ENCODE results near the gene ZBTB40.

The ZBTB40 gene

DNA sequence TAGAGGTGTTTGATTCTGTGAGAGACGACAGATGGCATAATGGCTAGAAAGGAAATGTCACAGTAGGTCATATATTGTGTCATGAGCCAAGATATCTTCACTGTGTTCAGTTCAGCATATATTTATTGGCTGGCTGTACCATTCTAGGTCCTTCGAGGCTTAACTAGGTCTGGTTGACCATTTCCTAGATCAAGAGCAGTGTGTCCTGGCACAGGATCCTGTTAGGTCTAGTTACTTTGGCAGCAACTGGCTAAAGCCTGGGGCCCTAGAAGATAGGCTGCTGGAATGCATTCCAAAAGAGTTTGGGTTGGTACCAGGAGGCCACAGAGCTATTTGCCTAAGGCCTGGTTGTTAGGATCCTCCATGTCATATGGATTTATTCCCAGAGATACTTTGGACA lies 20.9 kb downstream of the ZBTB40 start:
- H3K27ac ChIP-seq (ENCODE audit: low read length): no peak overlapping the region
- no peaks in the 10 kb centered on the region for H3K9me3 ChIP-seq (ENCODE audit: control insufficient read depth in 1 of 2, low read length in 2 of 2)
- peaks cover 0 to 17% of the 10 kb centered on the region in 2 donors for H3K4me1 ChIP-seq (ENCODE audit: control insufficient read depth in 1 of 2, insufficient read depth in 2 of 2, low read length in 2 of 2)
- H3K4me3 ChIP-seq (ENCODE audit: low read depth in 1 of 2, low read length in 2 of 2): no peak overlapping the region
- no peaks in the 10 kb centered on the region for H3K36me3 ChIP-seq (ENCODE audit: control insufficient read depth in 1 of 2, insufficient read depth in 2 of 2, low read length in 2 of 2)
- H3K27me3 ChIP-seq (ENCODE audit: low read depth, low read length): no peaks in the 10 kb centered on the region

DNA sequence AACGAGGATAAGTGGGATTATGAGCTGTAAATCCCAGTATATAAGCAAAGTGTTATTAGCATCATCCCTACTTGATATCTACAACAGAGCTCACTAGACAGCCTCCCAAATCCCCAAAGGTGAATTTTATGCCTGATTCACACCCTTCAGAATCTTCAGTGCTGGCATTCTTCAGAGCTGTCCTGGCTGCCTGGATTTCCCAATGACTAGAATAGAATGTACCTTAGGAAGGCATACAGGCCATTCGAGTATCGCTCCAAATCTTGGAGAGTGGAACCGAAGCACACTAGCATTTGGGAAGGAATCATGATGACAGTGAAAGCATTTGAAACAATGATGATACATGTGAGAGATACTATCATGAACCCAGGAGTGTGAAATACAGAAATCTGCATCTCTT lies 22.3 kb downstream of the ZBTB40 start:
- Histone ChIP-seq H3K4me3 (ENCODE audit: low read depth in 1 of 2, low read length in 2 of 2) (no peak overlapping the region), H3K27ac (ENCODE audit: low read length) (no peak overlapping the region), H3K4me1 (ENCODE audit: control insufficient read depth in 1 of 2, insufficient read depth in 2 of 2, low read length in 2 of 2) (peaks cover 0 to 17% of the 10 kb centered on the region in 2 donors), H3K27me3 (ENCODE audit: low read depth, low read length) (no peaks in the 10 kb centered on the region), H3K36me3 (ENCODE audit: control insufficient read depth in 1 of 2, insufficient read depth in 2 of 2, low read length in 2 of 2) (no peaks in the 10 kb centered on the region), H3K9me3 (ENCODE audit: control insufficient read depth in 1 of 2, low read length in 2 of 2) (no peaks in the 10 kb centered on the region)

DNA sequence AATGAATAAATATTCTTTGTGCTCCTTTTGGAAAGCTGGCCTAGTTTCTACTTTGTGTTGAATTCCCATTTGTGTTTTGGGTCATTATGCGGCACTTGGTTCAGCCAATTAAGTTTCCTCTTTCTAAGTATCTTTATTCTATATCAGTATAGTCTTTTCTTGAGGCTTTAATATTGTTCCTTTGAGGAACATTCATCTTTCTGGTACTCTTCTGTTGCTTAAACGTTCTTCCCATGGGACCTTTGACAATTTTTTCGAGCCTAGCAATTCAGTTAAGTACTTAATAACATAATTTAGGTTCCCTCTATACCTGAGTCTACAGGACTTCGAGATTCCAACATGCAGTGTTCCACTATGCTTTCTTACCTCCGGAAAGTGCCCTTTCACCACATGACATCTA lies 24.9 kb downstream of the ZBTB40 start:
- Histone ChIP-seq H3K4me3 (ENCODE audit: low read depth in 1 of 2, low read length in 2 of 2) (no peak overlapping the region), H3K36me3 (ENCODE audit: control insufficient read depth in 1 of 2, insufficient read depth in 2 of 2, low read length in 2 of 2) (no peaks in the 10 kb centered on the region), H3K4me1 (ENCODE audit: control insufficient read depth in 1 of 2, insufficient read depth in 2 of 2, low read length in 2 of 2) (peaks cover 0 to 3% of the 10 kb centered on the region in 2 donors), H3K27me3 (ENCODE audit: low read depth, low read length) (no peaks in the 10 kb centered on the region), H3K9me3 (ENCODE audit: control insufficient read depth in 1 of 2, low read length in 2 of 2) (no peaks in the 10 kb centered on the region), H3K27ac (ENCODE audit: low read length) (no peak overlapping the region)

DNA sequence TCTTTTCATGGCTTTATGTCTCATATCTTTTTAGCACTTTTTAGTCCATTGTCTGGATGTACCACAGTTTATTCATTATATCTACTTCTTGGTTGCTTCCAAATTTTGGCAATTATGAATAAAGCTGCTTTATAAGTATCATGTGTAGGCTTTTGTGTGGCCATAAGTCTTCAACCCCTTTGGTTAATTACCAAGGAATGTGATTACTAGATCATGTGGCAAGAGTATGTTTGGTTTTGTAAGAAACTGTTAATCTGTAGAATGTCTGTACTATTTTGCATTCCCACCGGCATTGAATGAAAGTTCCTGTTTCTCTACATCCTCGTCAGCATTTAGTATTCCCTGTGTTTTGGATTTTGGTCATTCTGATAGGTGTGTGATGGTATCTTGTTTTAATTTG lies 31.5 kb downstream of the ZBTB40 start:
- peaks cover 0 to 4% of the 10 kb centered on the region in 2 donors for H3K9me3 ChIP-seq (ENCODE audit: control insufficient read depth in 1 of 2, low read length in 2 of 2)
- no peaks in the 10 kb centered on the region for H3K36me3 ChIP-seq (ENCODE audit: control insufficient read depth in 1 of 2, insufficient read depth in 2 of 2, low read length in 2 of 2)
- H3K4me1 ChIP-seq (ENCODE audit: control insufficient read depth in 1 of 2, insufficient read depth in 2 of 2, low read length in 2 of 2): no peaks in the 10 kb centered on the region
- no peaks in the 10 kb centered on the region for H3K27me3 ChIP-seq (ENCODE audit: low read depth, low read length)
- H3K27ac ChIP-seq (ENCODE audit: low read length): no peak overlapping the region
- no peak overlapping the region for H3K4me3 ChIP-seq (ENCODE audit: low read depth in 1 of 2, low read length in 2 of 2)

- H3K36me3 ChIP-seq (ENCODE audit: control insufficient read depth in 1 of 2, insufficient read depth in 2 of 2, low read length in 2 of 2): no peaks in the 10 kb centered on the region
- no peaks in the 10 kb centered on the region for H3K4me1 ChIP-seq (ENCODE audit: control insufficient read depth in 1 of 2, insufficient read depth in 2 of 2, low read length in 2 of 2)
- no peak overlapping the region for H3K4me3 ChIP-seq (ENCODE audit: low read depth in 1 of 2, low read length in 2 of 2)
- no peaks in the 10 kb centered on the region for H3K27me3 ChIP-seq (ENCODE audit: low read depth, low read length)
- peaks cover 0 to 4% of the 10 kb centered on the region in 2 donors for H3K9me3 ChIP-seq (ENCODE audit: control insufficient read depth in 1 of 2, low read length in 2 of 2)
- H3K27ac ChIP-seq (ENCODE audit: low read length): no peak overlapping the region
These were observed 33.2 kb downstream of the ZBTB40 start for GRCh38 chr1:22484706-22485345.

DNA sequence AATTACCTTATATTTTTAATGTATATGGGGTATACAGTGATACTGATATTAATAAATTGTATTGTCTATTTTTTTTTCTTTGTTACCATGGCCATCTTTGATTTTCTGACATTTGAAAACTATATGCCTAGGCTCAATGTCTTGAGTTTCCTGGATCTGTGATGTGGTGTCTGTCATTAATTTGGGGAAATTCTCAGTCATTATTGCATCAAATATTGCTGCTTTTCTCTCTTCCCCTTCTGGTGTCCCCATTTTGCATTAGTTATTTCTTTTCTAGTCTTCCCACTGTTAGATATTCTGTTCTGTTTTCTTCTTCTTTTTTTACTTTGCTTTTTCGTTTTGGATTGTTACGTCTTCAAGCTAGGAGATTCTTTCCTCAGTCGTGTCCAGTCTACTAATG lies 33.8 kb downstream of the ZBTB40 start:
- H3K9me3 ChIP-seq (ENCODE audit: control insufficient read depth in 1 of 2, low read length in 2 of 2): peaks cover 0 to 4% of the 10 kb centered on the region in 2 donors
- no peak overlapping the region for H3K4me3 ChIP-seq (ENCODE audit: low read depth in 1 of 2, low read length in 2 of 2)
- no peaks in the 10 kb centered on the region for H3K4me1 ChIP-seq (ENCODE audit: control insufficient read depth in 1 of 2, insufficient read depth in 2 of 2, low read length in 2 of 2)
- peaks cover 0 to 6% of the 10 kb centered on the region in 2 donors for H3K36me3 ChIP-seq (ENCODE audit: control insufficient read depth in 1 of 2, insufficient read depth in 2 of 2, low read length in 2 of 2)
- H3K27ac ChIP-seq (ENCODE audit: low read length): no peak overlapping the region
- no peaks in the 10 kb centered on the region for H3K27me3 ChIP-seq (ENCODE audit: low read depth, low read length)

GRCh38 chr1:22487781-22488180 lies 36.1 kb downstream of the ZBTB40 start:
- no peaks in the 10 kb centered on the region for H3K27me3 ChIP-seq (ENCODE audit: low read depth, low read length)
- no peak overlapping the region for H3K27ac ChIP-seq (ENCODE audit: low read length)
- H3K4me1 ChIP-seq (ENCODE audit: control insufficient read depth in 1 of 2, insufficient read depth in 2 of 2, low read length in 2 of 2): no peaks in the 10 kb centered on the region
- no peak overlapping the region for H3K4me3 ChIP-seq (ENCODE audit: low read depth in 1 of 2, low read length in 2 of 2)
- H3K9me3 ChIP-seq (ENCODE audit: control insufficient read depth in 1 of 2, low read length in 2 of 2): peaks cover 0 to 4% of the 10 kb centered on the region in 2 donors
- peaks cover 10 to 20% of the 10 kb centered on the region in 2 donors for H3K36me3 ChIP-seq (ENCODE audit: control insufficient read depth in 1 of 2, insufficient read depth in 2 of 2, low read length in 2 of 2)

DNA sequence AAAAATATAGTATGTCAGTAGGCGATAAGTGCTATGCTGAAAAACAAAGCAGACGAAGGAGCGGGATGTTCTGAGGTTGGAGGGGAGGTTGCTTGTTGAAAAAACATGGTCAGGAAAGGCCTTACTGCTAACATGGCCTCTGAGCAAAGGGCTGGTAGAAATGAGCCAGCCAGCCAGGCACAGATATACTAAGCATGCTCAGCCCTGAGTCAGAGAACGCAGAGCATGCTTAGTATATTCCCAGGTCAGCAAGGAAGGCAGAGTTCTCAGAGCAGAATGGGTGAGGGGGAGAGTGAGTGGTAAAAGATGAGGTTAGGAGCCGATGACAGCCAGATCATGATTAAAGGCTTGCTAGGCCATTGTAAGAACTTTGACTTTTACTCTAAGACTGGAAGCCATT lies 36.7 kb downstream of the ZBTB40 start:
- Histone ChIP-seq H3K36me3 (ENCODE audit: control insufficient read depth in 1 of 2, insufficient read depth in 2 of 2, low read length in 2 of 2) (peaks cover 16 to 21% of the 10 kb centered on the region in 2 donors), H3K4me3 (ENCODE audit: low read depth in 1 of 2, low read length in 2 of 2) (no peak overlapping the region), H3K4me1 (ENCODE audit: control insufficient read depth in 1 of 2, insufficient read depth in 2 of 2, low read length in 2 of 2) (no peaks in the 10 kb centered on the region), H3K9me3 (ENCODE audit: control insufficient read depth in 1 of 2, low read length in 2 of 2) (peaks cover 0 to 4% of the 10 kb centered on the region in 2 donors), H3K27me3 (ENCODE audit: low read depth, low read length) (no peaks in the 10 kb centered on the region), H3K27ac (ENCODE audit: low read length) (no peak overlapping the region)

GRCh38 chr1:22489278-22489677 lies 37.6 kb downstream of the ZBTB40 start:
- Histone ChIP-seq H3K27me3 (ENCODE audit: low read depth, low read length) (no peaks in the 10 kb centered on the region), H3K4me1 (ENCODE audit: control insufficient read depth in 1 of 2, insufficient read depth in 2 of 2, low read length in 2 of 2) (no peaks in the 10 kb centered on the region), H3K4me3 (ENCODE audit: low read depth in 1 of 2, low read length in 2 of 2) (no peak overlapping the region), H3K9me3 (ENCODE audit: control insufficient read depth in 1 of 2, low read length in 2 of 2) (peaks cover 0 to 4% of the 10 kb centered on the region in 2 donors), H3K36me3 (ENCODE audit: control insufficient read depth in 1 of 2, insufficient read depth in 2 of 2, low read length in 2 of 2) (peaks cover 16 to 23% of the 10 kb centered on the region in 2 donors), H3K27ac (ENCODE audit: low read length) (no peak overlapping the region)

- Histone ChIP-seq H3K36me3 (ENCODE audit: control insufficient read depth in 1 of 2, insufficient read depth in 2 of 2, low read length in 2 of 2) (peaks cover 16 to 23% of the 10 kb centered on the region in 2 donors), H3K27me3 (ENCODE audit: low read depth, low read length) (no peaks in the 10 kb centered on the region), H3K4me3 (ENCODE audit: low read depth in 1 of 2, low read length in 2 of 2) (no peak overlapping the region), H3K4me1 (ENCODE audit: control insufficient read depth in 1 of 2, insufficient read depth in 2 of 2, low read length in 2 of 2) (no peaks in the 10 kb centered on the region), H3K27ac (ENCODE audit: low read length) (no peak overlapping the region), H3K9me3 (ENCODE audit: control insufficient read depth in 1 of 2, low read length in 2 of 2) (no peaks in the 10 kb centered on the region)
These were observed 38.2 kb downstream of the ZBTB40 start for GRCh38 chr1:22489823-22490222.

DNA sequence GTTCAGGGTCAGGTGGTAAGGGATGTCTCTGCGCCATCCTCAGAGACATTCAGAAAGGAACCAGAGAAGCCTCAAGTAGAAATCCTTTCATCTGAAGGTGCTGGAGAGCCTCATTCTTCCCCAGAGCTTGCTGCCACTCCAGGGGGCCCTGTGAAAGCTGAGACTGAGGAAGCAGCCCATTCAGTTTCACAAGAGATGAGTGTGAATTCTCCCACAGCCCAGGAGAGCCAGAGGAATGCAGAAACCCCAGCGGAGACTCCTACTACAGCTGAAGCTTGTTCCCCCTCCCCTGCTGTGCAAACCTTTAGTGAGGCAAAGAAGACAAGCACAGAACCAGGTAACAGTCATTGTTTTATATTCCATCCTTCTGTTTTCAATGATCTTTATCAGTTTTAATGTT lies 38.7 kb downstream of the ZBTB40 start:
- Histone ChIP-seq H3K36me3 (ENCODE audit: control insufficient read depth in 1 of 2, insufficient read depth in 2 of 2, low read length in 2 of 2) (peaks cover 16 to 23% of the 10 kb centered on the region in 2 donors), H3K27me3 (ENCODE audit: low read depth, low read length) (no peaks in the 10 kb centered on the region), H3K4me1 (ENCODE audit: control insufficient read depth in 1 of 2, insufficient read depth in 2 of 2, low read length in 2 of 2) (no peaks in the 10 kb centered on the region), H3K9me3 (ENCODE audit: control insufficient read depth in 1 of 2, low read length in 2 of 2) (no peaks in the 10 kb centered on the region), H3K27ac (ENCODE audit: low read length) (no peak overlapping the region), H3K4me3 (ENCODE audit: low read depth in 1 of 2, low read length in 2 of 2) (no peak overlapping the region)
